H9 (cell line): Measurements from ENCODE around the gene MCHR1. TPM values are rescaled to one million over a fixed set of nuclear protein-coding genes. Genes with fewer than 3 reads are reported as not detected.

Experiments used
- DNase-seq: peaks from one replicate; pipeline ENCODE4 v3.0.0-alpha.2; 2017
- H2AFZ ChIP-seq: one replicate; pipeline ENCODE4 v1.6.1; 2013; ENCODE audit warnings: mild to moderate bottlenecking, low read length, control low read depth, moderate library complexity
- H2AK5ac ChIP-seq: 2 replicates; pipeline ENCODE4 v1.6.1; 2013; ENCODE audit warnings: low read length, control low read depth, mixed read lengths; ENCODE audit not compliant: insufficient read length
- H2BK120ac ChIP-seq: one replicate; pipeline ENCODE4 v1.6.1; 2013; ENCODE audit warnings: low read depth, mild to moderate bottlenecking, low read length, control low read depth, inconsistent platforms; ENCODE audit not compliant: poor library complexity, severe bottlenecking
- H2BK12ac ChIP-seq: 2 replicates; pipeline ENCODE4 v1.6.1; 2013; ENCODE audit warnings: low read length, control low read depth, mixed read lengths, low read depth; ENCODE audit not compliant: insufficient read length
- H2BK15ac ChIP-seq: 2 replicates; pipeline ENCODE4 v1.6.1; 2013; ENCODE audit warnings: low read depth, low read length, control low read depth
- H2BK20ac ChIP-seq: one replicate; pipeline ENCODE4 v1.6.1; 2013; ENCODE audit warnings: low read depth, mild to moderate bottlenecking, low read length, control low read depth, inconsistent platforms; ENCODE audit not compliant: poor library complexity, severe bottlenecking
- H2BK5ac ChIP-seq: 2 replicates; pipeline ENCODE4 v1.6.1; 2013; ENCODE audit warnings: low read length, control low read depth, mixed read lengths; ENCODE audit not compliant: insufficient read length
- H3K14ac ChIP-seq: 2 replicates; pipeline ENCODE4 v1.6.1; 2013; ENCODE audit warnings: low read length, control low read depth; ENCODE audit not compliant: insufficient read depth
- H3K18ac ChIP-seq: 2 replicates; pipeline ENCODE4 v1.6.1; 2013; ENCODE audit warnings: low read depth, mild to moderate bottlenecking, mixed read lengths, low read length, control low read depth; ENCODE audit not compliant: insufficient read length
- H3K23ac ChIP-seq: 2 replicates; pipeline ENCODE4 v1.6.1; 2013; ENCODE audit warnings: low read length, control low read depth, mixed read lengths, low read depth; ENCODE audit not compliant: insufficient read length
- H3K23me2 ChIP-seq: 2 replicates; pipeline ENCODE4 v1.6.1; 2013; ENCODE audit warnings: low read depth, mild to moderate bottlenecking, mixed read lengths, low read length, control low read depth; ENCODE audit not compliant: insufficient read length, poor library complexity, severe bottlenecking
- H3K27ac ChIP-seq: 2 replicates; pipeline ENCODE4 v1.5.1; 2013; ENCODE audit warnings: low read length, control low read depth, mixed read lengths, low read depth; ENCODE audit not compliant: insufficient read length
- H3K27me3 ChIP-seq: 2 replicates; pipeline ENCODE4 v1.6.1; 2013; ENCODE audit warnings: low read length, control low read depth, inconsistent platforms; ENCODE audit not compliant: insufficient read depth
- H3K4ac ChIP-seq: 2 replicates; pipeline ENCODE4 v1.6.1; 2013; ENCODE audit warnings: low read depth, mild to moderate bottlenecking, control low read depth, inconsistent platforms, low read length, moderate library complexity
- H3K4me1 ChIP-seq: 2 replicates; pipeline ENCODE4 v1.6.1; 2013; ENCODE audit warnings: low read length, control low read depth, inconsistent platforms; ENCODE audit not compliant: insufficient read depth
- H3K4me2 ChIP-seq: 2 replicates; pipeline ENCODE4 v1.6.1; 2013; ENCODE audit warnings: low read length, control low read depth, mixed read lengths; ENCODE audit not compliant: insufficient read length, insufficient read depth
- H3K56ac ChIP-seq: 2 replicates; pipeline ENCODE4 v1.6.1; 2013; ENCODE audit warnings: low read depth, mild to moderate bottlenecking, mixed read lengths, low read length, control low read depth; ENCODE audit not compliant: insufficient read length
- H3K79me1 ChIP-seq: 2 replicates; pipeline ENCODE4 v1.6.1; 2013; ENCODE audit warnings: low read depth, mild to moderate bottlenecking, moderate library complexity, low read length, control low read depth, inconsistent platforms; ENCODE audit not compliant: insufficient read depth, poor library complexity, severe bottlenecking
- H3K79me2 ChIP-seq: 2 replicates; pipeline ENCODE4 v1.6.1; 2013; ENCODE audit warnings: low read length, control low read depth, inconsistent platforms; ENCODE audit not compliant: insufficient read depth
- H3K9ac ChIP-seq: 2 replicates; pipeline ENCODE4 v1.6.1; 2013; ENCODE audit warnings: low read length, control low read depth, mixed read lengths; ENCODE audit not compliant: insufficient read length; ENCODE audit errors: extremely low read depth
- H3K9me3 ChIP-seq: one replicate; pipeline ENCODE4 v1.6.1; 2013; ENCODE audit warnings: low read depth, low read length, inconsistent platforms; ENCODE audit not compliant: control insufficient read depth
- H3T11ph ChIP-seq: one replicate; pipeline ENCODE4 v1.6.1; 2013; ENCODE audit warnings: mild to moderate bottlenecking, low read length, control low read depth, inconsistent platforms
- H4K20me1 ChIP-seq: one replicate; pipeline ENCODE4 v1.6.1; 2013; ENCODE audit not compliant: control insufficient read depth, insufficient read length, insufficient read depth
- H4K5ac ChIP-seq: 2 replicates; pipeline ENCODE4 v1.6.1; 2013; ENCODE audit warnings: low read depth, mild to moderate bottlenecking, mixed read lengths, low read length, control low read depth; ENCODE audit not compliant: insufficient read length
- H4K8ac ChIP-seq: replicated peaks from 2 replicates; pipeline ENCODE4 v1.6.1; 2013; ENCODE audit warnings: low read length, control low read depth, mixed read lengths, low read depth; ENCODE audit not compliant: insufficient read length
- H4K91ac ChIP-seq: 2 replicates; pipeline ENCODE4 v1.6.1; 2013; ENCODE audit warnings: low read depth, mild to moderate bottlenecking, moderate library complexity, mixed read lengths, low read length, control low read depth; ENCODE audit not compliant: insufficient read length
- H3K27ac Mint-ChIP-seq, 3 experiments: 2 replicates in 2 of 3; 3 replicates in 1 of 3; pipeline ENCODE4 v1.8.0; 2020 to 2021; ENCODE audit warnings: mixed read lengths in 3 of 3, mild to moderate bottlenecking in 1 of 3, moderate library complexity in 1 of 3
- H3K27me3 Mint-ChIP-seq: 2 replicates; pipeline ENCODE4 v1.8.0; 2021; ENCODE audit warnings: low read depth, mild to moderate bottlenecking, moderate library complexity, mixed read lengths
- H3K36me3 Mint-ChIP-seq, 3 experiments: 2 replicates in 2 of 3; 3 replicates in 1 of 3; pipeline ENCODE4 v1.8.0; 2020 to 2021; ENCODE audit warnings: low read depth in 3 of 3, mixed read lengths in 3 of 3; ENCODE audit not compliant: insufficient read depth in 1 of 3
- H3K4me1 Mint-ChIP-seq, 2 experiments: 2 replicates each; pipeline ENCODE4 v1.8.0; 2020; ENCODE audit warnings: mixed read lengths in 2 of 2
- H3K4me3 Mint-ChIP-seq, 2 experiments: 2 replicates in 1 of 2; 3 replicates in 1 of 2; pipeline ENCODE4 v1.8.0; 2020 to 2021; ENCODE audit warnings: mild to moderate bottlenecking in 2 of 2, mixed read lengths in 2 of 2, moderate library complexity in 1 of 2
- H3K9me3 Mint-ChIP-seq, 2 experiments: 2 replicates in 1 of 2; 3 replicates in 1 of 2; pipeline ENCODE4 v1.8.0; 2020; ENCODE audit warnings: mild to moderate bottlenecking in 2 of 2, mixed read lengths in 2 of 2, moderate library complexity in 1 of 2
- CTCF ChIP-seq: fragments of 200-600 bp; sonication (generic); conservative IDR thresholded peaks from 3 replicates; pipeline ENCODE4 v1.8.0; 2021; ENCODE audit warnings: antibody characterized with exemption, mild to moderate bottlenecking
- WGBS: extraction: QIAGEN DNeasy Blood & Tissue Kit; methylation state at CpG from one replicate; pipeline ENCODE4 v1.1.7; 2013; ENCODE audit warnings: missing lambda C conversion rate, low lambda C conversion rate, mixed read lengths; ENCODE audit not compliant: insufficient read length; ENCODE audit errors: extremely low coverage; 5-methylcytosine and 5-hydroxymethylcytosine counted together
- total RNA-seq: library from RNA; stranded (reverse); gene quantifications from 2 replicates; pipeline ENCODE4 v1.2.1, GENCODE V29; 2021

MCHR1 gene
- total RNA-seq, 1 experiment from 2014 or later, result 2.9 TPM

GRCh38 chr22:40703174-40703573 is 23.9 kb downstream of the MCHR1 start:
- WGBS, result no CpG with 5 or more reads among the region's 1 CpG
- TF ChIP-seq CTCF, result no peak
- Histone ChIP-seq H3K27me3 (no peaks in the 10 kb centered on the region), H2BK15ac (no peak overlapping the region), H3K27ac (no peak overlapping the region), H2BK120ac (no peak overlapping the region), H3K9me3 (no peaks in the 10 kb centered on the region), H3K79me2 (no peaks in the 10 kb centered on the region), H3K23ac (no peak overlapping the region), H3K79me1 (no peaks in the 10 kb centered on the region), H2BK5ac (no peak overlapping the region), H3K4me1 (no peaks in the 10 kb centered on the region), H4K91ac (no peak overlapping the region), H3K18ac (no peak overlapping the region), H3K23me2 (no peaks in the 10 kb centered on the region), H2AFZ (no peak overlapping the region), H3K9ac (no peak overlapping the region), H3K4ac (no peak overlapping the region), H3K14ac (no peak overlapping the region), H2BK12ac (no peak overlapping the region), H3K56ac (no peak overlapping the region), H3T11ph (no peak overlapping the region), H4K8ac (no peak overlapping the region), H4K5ac (peak overlapping the region; percentile 19), H2BK20ac (no peak overlapping the region), H3K4me2 (no peak overlapping the region), H4K20me1 (no peaks in the 10 kb centered on the region), H2AK5ac (no peak overlapping the region)
- no peak for DNase-seq
- Mint-ChIP-seq H3K9me3 (peaks cover 15 to 18% of the 10 kb centered on the region in 2 experiments), H3K4me1 (peaks cover 5 to 23% of the 10 kb centered on the region in 2 experiments), H3K36me3 (peaks cover 6 to 15% (median 8%) of the 10 kb centered on the region in 3 experiments), H3K27me3 (no peaks in the 10 kb centered on the region), H3K27ac (peak overlapping the region in 1 of 3 experiments; percentile 90; a peak in 3 of 7 replicates), H3K4me3 (no peak overlapping the region; a peak in 1 of 5 replicates)
